Testis (tissue), 2 donors: ENCODE measurements around the gene AUTS2.

Experiments used
- CTCF ChIP-seq, 3 experiments: fragments of 450-650 bp in 2 of 3; fragments of 200-600 bp in 1 of 3; sonication (generic) in 1 of 3; IDR thresholded peaks; one replicate each; pipeline ENCODE4 v1.5.1; 2016 to 2019; ENCODE audit warnings: antibody characterized with exemption in 3 of 3, mild to moderate bottlenecking in 2 of 3, moderate library complexity in 1 of 3
- POLR2A ChIP-seq: fragments of 450-650 bp; IDR thresholded peaks from one replicate; pipeline ENCODE4 v1.6.1; 2017; ENCODE audit warnings: antibody characterized with exemption, mild to moderate bottlenecking, moderate library complexity

DNA sequence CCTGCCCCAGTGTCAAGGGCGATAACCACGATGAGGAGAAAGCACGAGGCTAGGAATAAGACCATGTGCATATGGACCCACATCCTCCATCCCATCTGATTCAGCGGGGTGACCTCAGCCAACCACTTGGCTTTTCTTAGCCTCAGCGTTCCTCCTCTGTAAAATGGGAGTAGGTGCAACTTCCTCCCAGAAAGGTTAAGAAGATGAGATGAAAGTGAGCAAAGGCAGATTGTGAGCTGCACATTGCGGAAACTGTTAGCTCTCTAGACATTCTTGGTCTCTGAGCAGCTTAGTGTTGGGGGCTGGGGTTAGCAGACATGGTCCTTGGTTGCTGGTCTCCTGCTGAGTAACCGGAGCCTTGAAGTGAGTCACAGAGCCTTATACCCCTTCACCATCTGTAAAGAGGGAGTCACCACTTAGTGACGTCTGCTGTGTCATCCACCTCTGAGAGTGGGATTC lies 1036.4 kb downstream of the AUTS2 start:
- TF ChIP-seq POLR2A (no peak), CTCF (IDR thresholded peaks at IDR 0.05) (no peak)
